NCI-H1048 (cell line): ENCODE data around the gene SLC43A1.

ENCODE experiments used
- DNase-seq: peaks from one replicate; lab custom pipeline; 2025; lab: John Stamatoyannopoulos, UW

Gene SLC43A1

DNA sequence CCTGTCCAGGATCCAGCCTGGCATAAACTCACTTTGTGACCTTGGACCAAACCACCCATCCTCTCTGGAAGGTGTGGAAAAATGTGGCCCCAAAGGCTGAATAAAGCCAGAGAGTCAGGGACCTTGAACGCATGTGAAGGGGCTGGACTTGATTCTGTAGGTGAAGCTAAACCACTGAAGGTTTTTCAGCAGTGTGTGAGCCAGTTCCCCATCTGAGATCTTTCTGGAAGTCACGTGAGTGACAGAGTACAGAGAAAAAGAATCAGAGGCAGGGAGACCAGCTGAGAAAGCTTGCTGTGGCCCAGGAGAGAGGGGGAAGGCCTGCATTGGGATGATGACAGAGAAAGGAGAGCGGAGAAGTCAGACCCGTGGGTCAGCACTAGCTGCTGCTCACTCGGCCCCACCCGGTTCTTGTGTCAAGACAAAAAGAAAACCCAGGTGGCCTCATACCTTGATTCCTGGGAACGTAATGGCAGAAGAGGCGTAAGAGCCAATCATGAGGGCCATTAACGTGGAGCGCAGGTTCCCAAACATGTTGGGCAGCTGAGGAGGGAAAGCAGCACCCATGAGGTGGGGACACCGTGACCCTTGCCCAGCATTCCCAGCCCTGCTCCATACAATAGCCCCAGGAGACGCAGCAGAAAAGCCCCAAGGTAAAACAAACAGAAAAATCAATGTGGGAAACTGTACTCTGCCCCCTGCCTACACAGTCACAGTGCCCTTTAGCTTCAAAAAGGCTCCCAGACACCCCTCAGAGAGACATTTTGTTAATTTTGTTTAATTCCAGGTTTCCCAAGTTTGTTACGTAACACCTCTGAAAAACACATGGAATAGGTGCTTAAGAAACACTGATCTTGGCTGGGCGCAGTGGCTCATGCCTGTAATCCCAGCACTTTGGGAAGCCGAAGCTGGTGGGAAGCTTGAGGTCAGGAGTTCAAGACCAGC is 17.9 kb downstream of the SLC43A1 start:
- no peak for DNase-seq

DNA sequence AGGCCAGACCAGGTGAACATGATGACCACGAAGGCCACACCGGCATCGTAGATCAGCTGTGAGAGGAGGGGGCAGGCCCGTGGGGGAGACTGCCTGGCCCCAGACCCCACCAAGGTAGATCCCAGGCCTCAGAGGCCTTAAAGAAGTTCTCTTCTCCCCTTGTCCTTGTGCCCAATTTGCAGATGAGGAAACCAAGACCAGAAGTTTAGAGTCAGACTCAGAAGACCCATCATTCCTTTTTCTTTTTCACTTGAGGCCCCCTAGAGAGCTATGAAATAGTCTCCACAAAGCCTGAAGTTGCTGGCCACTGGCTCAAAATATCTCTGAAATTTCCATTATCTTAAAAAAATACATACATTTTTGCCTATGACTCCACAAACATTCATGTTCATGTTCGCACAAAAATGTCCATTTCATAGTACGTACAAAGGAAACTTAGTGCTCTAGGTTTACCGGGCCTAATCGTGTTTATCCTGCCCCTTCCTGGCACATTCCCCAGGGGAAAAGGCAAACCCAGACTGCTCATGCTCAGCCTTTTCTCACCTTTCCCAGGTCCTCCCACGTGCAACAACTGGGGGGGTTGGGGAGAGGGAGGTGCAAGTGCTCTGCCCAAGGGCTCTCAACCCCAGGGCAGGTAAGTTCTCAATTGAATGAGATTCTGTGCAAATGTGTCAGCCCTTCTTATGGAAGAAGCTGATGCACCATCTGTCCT is 19.2 kb downstream of the SLC43A1 start:
- no peak for DNase-seq

DNA sequence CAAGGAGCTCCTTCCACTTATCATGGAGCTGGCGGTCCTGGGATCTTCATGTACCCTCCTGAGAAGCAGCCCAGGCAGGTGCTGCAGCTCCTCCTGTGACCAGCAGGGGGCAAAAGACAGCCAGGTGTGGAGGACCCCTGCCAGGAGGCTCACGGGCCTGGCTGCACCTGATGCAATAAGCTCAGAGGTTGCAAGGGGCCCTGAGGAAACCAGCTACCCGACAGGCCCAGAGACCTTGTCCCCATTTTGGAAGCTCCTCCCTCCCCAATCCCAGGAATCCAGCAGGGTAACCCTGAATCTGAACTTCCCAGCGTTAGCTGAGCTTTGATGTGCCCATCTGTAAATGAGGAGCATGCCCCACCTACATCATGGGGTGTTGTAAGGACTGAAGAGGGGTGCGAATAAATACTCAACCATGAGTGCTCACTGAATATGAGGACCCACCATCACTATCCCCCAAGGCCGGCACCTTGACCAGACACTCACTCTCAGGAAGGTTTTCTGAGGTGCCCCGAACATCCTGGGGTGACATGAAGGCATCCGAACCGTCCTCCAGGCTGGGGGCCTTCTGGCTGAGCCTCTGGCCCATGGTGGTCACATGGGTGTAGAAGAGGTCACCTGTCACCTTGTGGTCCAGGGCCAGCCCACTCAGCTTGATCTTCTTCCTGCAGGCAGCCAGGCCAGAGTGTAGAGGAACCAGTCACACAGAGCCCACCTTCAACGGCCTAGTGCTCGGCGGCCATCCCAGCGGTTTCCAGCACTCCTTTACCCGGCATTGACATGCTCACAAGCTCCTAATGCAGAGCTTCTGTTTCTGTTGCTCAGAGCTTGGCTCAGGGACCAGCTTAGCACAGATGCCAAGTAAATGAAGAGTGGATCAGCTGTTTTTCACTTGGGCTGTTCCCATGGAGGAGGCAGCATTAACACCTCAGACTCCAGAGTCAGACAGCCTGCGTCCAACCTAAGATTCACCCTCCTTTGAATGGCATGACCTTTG is 21.7 kb downstream of the SLC43A1 start:
- DNase-seq, result peak; percentile 54

DNA sequence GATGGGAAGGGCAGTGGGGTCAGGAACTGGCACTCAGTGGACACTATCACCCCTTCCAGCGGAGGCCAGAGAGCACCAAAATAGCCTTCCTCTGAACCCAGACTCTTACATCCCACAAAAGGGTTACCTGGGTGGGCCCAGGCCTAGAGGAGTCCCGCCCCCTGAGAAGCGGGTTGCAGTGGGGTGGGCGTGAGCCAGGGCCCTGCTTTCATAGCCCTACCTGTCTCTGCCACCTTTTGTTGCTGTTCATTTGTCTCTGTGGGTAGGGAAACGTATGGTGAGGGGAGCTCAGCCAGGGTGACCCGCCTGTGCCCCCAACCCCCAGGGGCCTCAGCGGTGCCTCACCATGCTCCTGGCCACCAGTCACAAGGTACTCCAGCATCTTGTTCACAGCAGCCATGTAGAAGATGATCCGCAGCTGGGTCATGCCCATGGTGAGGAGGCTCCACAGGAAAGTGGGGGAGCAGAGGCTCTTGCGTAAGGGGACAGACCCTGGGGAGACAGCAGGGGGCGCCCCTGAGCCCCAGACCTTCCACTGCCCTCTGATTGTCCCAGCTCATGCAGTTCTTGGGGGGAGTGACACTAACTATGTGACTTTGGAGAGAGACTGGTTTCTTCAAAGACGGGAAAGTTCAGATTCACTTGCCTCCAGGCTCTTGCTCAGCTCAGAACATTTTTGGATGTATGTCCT is 24.0 kb downstream of the SLC43A1 start:
- DNase-seq, result no peak

DNA sequence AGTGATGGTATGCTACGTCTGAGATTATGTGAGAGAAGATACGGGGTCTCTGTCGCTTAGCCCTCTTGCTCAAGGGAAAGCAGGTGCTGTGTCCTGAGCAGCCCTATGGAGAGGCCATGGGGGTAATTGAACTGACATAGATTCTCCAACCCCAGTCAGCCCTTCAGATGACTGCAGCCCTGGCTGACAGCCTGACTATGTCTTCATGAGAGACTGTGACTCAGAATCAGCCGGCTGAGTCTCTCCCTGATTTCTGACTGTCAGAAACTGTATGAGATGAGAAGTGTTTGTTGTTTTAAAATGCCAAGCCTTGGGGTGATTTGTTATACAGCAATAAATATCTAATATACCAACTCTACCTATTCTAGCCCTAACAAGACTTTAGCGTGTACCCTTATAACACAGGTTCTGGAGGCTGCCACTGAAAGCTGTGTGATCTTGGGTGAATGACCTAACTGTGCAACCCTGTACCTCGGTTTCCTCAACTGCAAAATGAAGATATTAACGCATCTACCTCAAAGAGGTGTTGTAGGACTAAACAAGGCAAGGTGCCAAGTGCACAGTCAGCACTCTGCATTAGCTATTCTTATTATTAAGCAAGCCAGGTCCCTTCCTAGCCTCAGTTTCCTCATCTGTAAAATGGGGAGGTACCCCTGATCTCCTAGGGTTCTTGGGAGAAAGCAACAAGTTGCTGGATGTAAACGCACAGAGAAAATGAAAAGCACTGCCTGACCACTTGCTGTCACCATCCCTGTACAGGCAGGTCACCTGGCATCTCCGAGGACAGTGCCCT is 24.9 kb downstream of the SLC43A1 start:
- no peak for DNase-seq

DNA sequence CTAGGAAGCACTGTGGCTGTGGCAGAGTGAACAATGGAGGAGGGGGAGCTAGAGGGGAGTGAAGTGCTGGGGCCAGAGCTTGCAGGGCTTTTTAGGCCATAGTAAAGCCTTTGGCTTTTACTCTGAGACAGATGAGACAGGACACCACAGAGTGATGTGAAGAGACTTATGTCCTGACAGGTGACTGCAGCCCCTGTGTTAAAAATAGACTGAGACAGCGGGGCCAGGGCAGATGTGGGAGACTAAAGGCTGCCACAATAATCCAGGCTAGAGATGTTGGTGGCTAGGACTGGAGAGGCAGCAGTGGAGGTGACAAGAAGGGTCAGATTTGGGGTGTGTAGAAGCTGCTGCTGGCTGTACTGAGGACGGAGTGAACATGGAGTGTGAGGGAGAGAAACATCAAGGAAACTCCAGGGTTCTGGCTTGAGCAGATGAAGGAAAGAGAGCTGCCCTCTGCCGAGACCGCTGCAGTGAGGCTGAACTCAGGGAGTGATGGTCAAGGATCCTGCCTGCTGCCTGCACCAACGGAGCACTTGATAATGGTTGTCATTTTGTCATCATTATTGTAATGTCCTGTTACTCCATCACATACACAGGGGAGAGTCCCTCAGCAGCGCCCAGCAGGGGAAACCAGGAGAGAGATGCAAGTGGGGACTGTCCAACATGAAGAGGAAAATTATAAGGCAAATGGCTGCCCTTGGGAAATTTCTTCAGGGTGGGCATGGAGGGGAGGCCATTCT is 27.4 kb downstream of the SLC43A1 start:
- no peak for DNase-seq

DNA sequence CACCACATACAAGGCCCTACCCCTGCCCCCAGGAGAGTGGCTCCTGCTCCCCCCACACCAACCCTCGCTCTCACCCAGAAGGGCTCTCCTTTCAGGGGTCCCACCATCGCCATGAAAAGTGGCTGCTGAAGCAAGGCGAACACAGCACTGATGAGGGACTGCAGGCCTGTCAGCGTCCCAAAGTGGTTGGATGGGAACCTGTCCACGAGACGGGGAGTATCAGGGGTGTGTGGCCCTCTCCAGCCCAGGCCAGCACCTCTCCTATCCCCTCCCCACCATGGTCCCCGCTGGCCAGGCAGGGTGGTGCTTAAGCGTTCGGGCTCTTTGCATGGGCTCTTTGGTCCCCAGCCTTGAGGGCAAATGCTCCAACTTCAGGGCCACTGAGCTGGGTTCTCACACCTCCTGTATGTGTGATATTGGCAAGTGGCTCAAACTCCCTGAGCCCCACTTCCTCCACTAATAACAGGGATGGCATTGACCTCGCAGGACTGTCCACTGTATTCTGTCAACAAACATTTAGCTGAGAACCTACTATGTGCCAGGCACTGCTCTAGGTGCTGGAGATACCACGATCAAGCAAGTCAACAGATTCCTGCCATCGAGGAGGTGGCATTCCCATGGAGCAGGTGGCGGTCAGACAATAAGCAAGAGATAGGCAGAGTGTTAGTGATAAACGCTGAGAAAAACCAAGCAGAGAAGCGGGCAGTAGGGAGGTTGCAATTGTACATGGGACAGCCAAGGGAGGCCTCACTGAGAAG is 28.3 kb downstream of the SLC43A1 start:
- DNase-seq, result no peak

DNA sequence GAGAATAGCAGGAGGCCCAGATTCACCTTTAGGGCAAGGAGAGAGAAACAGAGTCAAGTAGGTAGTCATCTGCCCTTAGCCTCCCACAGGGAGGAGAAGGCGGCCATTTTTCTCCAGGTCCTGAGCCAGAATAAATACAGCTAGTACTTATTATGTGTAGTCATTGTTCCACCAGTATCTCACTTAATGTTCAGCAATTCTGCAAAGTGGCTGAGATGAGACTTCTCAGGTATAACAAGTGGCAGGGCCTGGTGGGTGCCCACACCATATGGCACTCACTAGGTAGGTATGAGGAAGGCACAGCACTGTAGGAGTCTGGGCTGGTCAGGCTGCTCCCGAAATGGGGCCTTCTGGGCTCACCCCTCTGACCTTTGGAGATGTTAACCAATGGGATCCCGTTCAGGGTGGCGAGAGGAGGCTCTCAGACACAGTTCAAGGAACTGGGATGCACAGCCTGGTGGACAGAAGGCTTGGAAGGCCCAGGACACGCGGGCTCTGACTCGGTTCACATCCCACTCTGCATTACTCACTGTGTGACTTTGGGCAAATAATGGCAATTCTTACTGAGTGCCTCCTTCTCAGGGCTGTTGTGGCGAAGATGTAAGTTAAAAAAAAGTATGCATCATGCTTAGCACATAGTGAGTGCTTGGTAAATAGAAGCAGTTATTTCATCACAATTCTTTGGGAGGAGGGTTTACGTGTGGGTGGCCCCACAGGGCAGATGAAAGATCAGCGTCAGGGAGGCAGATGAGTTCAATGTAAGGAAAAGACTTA is 30.1 kb downstream of the SLC43A1 start:
- no peak for DNase-seq

DNA sequence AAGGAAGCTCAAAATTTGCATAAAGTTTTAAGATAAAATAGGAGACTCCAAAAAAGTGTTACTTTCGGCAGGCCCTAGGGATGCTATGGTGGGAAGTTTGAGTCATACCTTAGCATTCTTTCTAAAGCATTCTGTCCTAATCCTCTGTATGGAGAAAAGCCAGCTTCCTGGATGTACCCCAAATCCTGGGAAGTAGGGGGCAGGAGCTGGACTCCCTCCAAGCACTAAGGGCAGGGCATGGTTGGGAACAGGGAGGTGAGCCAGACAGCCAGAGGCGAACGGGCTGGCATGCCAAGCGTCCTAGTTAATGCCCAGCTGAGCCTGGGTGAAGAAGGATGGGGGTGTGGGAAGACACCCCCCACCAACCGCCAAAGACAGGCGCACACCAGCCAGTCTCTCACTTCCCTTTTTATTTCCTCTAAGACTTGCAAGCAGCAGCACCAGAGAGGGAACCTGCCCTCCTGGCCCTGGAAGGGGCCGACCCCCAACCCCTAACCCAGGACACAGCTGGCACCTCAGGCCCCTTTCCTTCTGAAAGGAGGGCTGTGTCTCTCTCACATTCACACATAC is 31.3 kb downstream of the SLC43A1 start:
- DNase-seq, result no peak

DNA sequence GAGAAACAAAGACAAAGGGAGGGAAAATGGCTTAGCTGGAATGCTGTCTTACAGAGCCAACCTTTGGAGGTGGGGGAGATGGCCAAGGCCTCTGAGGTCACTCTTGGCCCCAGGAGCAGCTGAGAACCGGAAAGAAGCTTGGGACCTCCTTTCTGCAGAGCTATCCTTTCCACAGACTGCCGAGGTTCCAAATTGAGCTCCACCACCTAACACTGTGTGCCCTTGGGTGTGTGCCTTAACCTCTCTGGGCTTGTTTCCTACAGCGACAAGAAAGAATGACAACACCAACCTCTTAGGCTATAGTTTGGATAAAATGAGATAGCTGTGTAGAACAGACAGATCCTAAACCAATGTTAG is 32.0 kb downstream of the SLC43A1 start:
- no peak for DNase-seq

DNA sequence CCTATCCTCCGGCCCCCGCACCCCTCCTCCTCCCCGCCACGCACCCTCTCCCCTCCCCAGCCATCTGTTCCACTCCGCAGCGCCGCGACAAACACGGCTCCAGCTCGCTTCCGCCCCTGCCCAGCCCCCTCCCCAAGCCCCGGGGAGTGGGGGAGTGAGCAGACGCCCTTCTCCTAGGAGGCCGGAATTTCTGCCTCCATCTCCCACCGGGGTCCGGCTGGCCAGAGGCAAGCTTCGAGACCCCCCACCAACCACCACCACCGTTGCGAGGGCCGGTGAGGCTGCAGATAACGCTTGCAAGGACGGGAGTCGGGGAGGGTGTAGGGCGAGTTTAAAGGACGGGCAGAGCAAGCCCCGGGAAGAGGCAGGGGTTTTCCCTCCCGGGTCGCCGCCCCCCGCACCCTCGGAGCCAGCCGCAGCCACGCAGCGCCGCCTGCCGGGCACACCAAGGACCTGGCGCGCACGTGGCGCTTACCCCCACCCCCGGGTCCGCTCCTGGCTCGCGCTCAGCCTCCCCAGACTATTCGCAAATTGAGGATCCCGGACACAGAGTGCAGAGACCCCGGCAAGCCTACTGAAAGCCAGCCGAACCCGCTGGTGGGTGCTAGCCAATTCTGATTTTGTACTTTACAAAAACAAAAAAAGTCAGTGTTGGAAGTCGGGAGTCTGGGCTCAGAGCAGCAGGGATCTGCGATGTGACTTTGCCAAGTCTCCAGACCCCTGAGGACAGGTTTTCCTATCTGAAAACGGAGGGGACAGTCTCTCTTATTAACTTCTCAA is 32.5 kb downstream of the SLC43A1 start:
- no peak for DNase-seq

DNA sequence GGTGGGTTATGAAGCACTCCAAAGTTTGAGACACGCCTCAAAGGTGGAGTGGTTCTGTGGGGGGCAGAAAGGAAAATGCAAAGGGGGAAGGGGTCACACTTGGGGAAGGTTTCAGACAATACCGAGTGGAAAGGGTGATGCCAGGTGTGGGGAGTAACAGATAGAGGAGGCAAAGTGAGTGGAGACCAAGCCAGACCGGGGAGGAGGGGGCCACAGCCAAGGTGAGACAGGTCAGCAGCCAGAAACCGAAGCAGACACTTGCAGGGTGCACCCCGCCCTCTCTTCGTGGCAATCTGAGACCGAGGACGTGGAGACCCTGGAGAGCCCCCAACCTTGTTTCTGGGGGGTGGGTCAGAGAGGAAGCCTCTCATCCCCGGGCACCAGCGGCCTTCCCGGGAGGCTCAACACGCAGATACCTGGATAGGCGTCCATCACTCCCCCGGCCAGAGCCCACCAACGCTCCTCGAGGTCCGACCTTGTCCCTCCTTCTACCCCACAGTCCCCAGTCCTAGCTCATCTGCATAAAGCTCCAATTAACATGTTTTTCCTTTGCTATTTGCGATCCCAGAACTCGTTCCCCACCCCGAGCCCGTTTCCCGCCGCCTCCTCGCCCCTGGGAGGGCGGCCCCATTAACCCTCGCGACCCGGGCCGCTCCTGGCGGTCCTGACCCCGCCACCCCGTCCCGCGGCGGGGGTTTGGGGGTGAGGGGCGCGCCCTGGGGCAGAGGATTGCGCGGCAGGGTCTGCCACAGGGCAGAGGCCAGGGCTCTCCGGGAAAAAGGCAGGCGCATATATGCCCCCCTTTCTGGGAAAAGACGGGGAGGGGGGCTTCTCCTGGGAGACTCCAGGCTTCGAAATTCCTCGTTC is 33.4 kb downstream of the SLC43A1 start:
- DNase-seq, result no peak

DNA sequence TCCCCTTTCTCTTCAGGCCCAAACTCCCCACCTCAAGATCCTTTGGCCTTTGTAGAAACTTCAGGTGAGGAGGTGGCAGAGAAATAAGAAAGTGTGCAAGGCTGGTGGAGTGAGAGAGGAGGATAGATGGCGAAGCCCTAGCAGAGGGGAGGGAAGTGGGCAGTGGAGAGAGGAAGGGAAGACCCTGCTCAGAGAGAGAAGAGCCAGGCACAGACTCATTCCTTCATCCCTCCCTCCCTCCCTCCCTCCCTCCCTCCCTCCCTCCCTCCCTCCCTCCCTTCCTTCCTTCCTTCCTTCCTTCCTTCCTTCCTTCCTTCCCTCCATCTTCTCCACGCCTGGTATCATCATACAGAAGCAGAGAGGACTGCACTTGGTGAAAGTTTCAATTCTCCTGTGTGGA is 34.2 kb downstream of the SLC43A1 start:
- DNase-seq, result no peak

DNA sequence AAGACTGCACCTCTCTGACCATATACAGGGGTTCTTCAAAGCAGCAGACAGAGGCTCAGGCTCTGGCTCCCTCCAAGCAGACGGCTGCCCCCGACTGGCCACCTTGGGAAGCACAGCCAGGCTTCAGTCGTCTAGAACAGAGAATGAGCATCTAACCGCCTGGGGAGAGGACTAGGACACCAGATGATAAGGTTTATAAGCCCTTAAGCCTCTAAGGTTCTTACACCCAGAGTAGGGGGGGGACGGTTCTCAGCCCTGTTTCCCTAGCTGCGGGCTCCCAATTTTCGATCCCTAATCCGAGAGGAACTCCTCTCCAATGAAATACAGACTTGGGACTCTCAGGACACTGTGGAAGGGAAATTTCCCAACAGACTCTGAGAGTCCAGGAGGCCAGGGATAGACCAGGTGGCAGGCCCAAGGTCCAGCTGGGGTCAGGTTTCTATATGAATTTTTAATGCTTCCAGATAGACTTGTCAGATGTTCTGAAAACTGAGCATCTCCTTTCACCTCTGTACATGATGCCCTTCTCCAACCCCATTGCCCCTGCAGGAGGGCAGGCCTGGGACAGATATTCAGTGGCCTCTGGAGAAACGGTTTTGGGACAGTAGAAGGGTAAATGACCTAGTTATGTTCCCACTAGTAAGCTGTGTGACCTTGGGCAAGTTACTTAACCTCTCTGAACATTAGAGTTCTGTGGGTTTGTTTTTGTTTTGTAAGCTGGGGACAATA is 34.9 kb downstream of the SLC43A1 start:
- peak; percentile 52 for DNase-seq

DNA sequence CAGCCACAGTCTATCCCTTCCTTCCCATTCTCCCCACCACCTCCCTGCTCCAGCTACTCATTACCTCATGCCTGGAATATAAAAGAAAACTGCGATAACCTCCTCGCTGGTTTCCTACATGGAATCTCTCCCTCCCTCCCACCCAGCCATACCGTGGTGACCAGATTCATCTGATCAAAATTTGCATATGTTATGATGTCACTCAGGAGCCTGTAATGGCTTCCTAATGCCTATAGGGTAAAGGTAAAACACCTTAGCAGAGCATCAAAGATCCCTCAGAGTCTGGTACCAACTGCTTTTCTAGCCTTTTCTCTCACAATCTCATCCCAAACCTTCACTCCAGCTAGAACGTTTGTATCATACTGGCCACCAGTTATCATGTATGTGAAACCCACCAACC is 35.6 kb downstream of the SLC43A1 start:
- no peak for DNase-seq
